Uterus (tissue), 4 donors: ENCODE measurements around the gene OTULINL. TPM values are rescaled to one million over a fixed set of nuclear protein-coding genes. Genes with fewer than 3 reads are reported as not detected.

Experiments
- DNase-seq, 2 donors: peaks; one replicate each; pipeline ENCODE4 v3.0.0-alpha.2; 2019 to 2020
- H3K27ac ChIP-seq, 2 donors: fragments of 200-600 bp; sonication (generic); 1 replicate in 1 of 2; 2 replicates in 1 of 2; pipeline ENCODE4 v1.5.1; 2016 to 2018
- H3K27me3 ChIP-seq, 2 donors: fragments of 200-600 bp; sonication (generic); one replicate each; pipeline ENCODE4 v1.5.1; 2018 to 2019; ENCODE audit warnings: control low read depth in 1 of 2
- H3K36me3 ChIP-seq, 2 donors: fragments of 200-600 bp; sonication (generic); one replicate each; pipeline ENCODE4 v1.5.1; 2019; ENCODE audit warnings: control low read depth in 1 of 2
- H3K4me1 ChIP-seq, 2 donors: fragments of 200-600 bp; sonication (generic); one replicate each; pipeline ENCODE4 v1.5.1; 2018 to 2019; ENCODE audit warnings: control low read depth in 1 of 2
- H3K4me3 ChIP-seq, 2 donors: fragments of 200-600 bp; sonication (generic); 1 replicate in 1 of 2; 2 replicates in 1 of 2; pipeline ENCODE4 v1.5.1; 2018 to 2019; ENCODE audit warnings: mild to moderate bottlenecking in 1 of 2
- H3K9me3 ChIP-seq, 2 donors: fragments of 200-600 bp; sonication (generic); one replicate each; pipeline ENCODE4 v1.5.1; 2019; ENCODE audit warnings: control low read depth in 1 of 2
- POLR2A ChIP-seq, 2 donors: fragments of 450-650 bp; IDR thresholded peaks; one replicate each; pipeline ENCODE4 v1.6.1; 2016; ENCODE audit warnings: antibody characterized with exemption in 2 of 2, mild to moderate bottlenecking in 1 of 2, moderate library complexity in 1 of 2
- intact Hi-C: fragments of 100-400 bp; cut with DNase I; formaldehyde crosslinking; loops from one replicate; pipeline ENCODE4 v1.15.1; 2023; ENCODE audit warnings: low total_unique reads
- total RNA-seq, 4 donors: library from RNA; depleted of rRNA in 3 of 4; stranded (reverse); fragments of >200 nt in 3 of 4; gene quantifications; one replicate each; pipeline versions ENCODE4 v1.1.0 to v1.2.4, GENCODE V29; 2014 to 2023
- TF ChIP-seq, protein P1 (sequence below), 4 experiments: fragments of 200-600 bp in 2 of 4; fragments of 450-650 bp in 2 of 4; sonication (generic) in 2 of 4; IDR thresholded peaks; one replicate each; pipeline ENCODE4 v1.5.1; 2016 to 2019; ENCODE audit warnings: antibody characterized with exemption in 4 of 4, mild to moderate bottlenecking in 2 of 4, moderate library complexity in 1 of 4
- donor health status: DM: yes; HTN: yes; CAD: no.

Gene OTULINL
- total RNA-seq, 4 donors from 2014 or later = 1.0 to 16.1 (median 3.8) TPM

DNA sequence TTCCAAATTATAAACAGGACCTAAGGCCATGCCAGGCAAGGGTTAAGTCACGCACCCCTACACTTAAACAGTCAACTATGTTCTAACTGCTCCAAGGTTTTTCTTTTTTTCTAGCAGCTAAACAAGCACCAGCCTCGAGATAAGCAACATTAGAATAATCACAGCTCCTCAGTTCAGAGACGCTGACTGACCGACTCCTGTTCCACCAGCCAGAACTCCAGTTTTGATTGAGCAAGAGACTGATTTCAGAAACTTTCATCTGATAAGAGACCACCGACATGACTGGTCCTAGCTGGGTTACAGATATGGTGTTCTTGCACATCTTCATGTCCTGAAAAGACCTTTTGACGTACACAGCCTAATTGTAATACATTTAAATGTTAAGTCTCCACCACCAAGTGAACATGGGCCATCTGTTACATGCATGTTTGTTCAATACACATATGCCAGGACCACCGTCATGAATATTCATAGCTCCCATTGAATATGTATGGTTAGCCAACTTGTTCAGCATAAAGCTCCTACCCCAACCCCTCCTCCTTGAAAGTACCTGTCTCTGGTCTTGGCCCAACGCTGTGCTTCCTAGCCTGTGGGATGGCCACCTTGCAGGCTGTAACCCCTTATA, 23.7 kb upstream of the OTULINL start:
- H3K27me3 ChIP-seq = no peaks in the 10 kb centered on the region
- H3K36me3 ChIP-seq = no peaks in the 10 kb centered on the region
- no peaks in the 10 kb centered on the region for H3K4me1 ChIP-seq
- TF ChIP-seq POLR2A (IDR thresholded peaks at IDR 0.05) = no peak
- TF ChIP-seq, protein P1, sequence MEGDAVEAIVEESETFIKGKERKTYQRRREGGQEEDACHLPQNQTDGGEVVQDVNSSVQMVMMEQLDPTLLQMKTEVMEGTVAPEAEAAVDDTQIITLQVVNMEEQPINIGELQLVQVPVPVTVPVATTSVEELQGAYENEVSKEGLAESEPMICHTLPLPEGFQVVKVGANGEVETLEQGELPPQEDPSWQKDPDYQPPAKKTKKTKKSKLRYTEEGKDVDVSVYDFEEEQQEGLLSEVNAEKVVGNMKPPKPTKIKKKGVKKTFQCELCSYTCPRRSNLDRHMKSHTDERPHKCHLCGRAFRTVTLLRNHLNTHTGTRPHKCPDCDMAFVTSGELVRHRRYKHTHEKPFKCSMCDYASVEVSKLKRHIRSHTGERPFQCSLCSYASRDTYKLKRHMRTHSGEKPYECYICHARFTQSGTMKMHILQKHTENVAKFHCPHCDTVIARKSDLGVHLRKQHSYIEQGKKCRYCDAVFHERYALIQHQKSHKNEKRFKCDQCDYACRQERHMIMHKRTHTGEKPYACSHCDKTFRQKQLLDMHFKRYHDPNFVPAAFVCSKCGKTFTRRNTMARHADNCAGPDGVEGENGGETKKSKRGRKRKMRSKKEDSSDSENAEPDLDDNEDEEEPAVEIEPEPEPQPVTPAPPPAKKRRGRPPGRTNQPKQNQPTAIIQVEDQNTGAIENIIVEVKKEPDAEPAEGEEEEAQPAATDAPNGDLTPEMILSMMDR (IDR thresholded peaks at IDR 0.05) = no peak
- no peak for DNase-seq
- H3K4me3 ChIP-seq = no peak overlapping the region
- no peaks in the 10 kb centered on the region for H3K9me3 ChIP-seq
- intact Hi-C loops = no loop called here
- no peak overlapping the region for H3K27ac ChIP-seq

DNA sequence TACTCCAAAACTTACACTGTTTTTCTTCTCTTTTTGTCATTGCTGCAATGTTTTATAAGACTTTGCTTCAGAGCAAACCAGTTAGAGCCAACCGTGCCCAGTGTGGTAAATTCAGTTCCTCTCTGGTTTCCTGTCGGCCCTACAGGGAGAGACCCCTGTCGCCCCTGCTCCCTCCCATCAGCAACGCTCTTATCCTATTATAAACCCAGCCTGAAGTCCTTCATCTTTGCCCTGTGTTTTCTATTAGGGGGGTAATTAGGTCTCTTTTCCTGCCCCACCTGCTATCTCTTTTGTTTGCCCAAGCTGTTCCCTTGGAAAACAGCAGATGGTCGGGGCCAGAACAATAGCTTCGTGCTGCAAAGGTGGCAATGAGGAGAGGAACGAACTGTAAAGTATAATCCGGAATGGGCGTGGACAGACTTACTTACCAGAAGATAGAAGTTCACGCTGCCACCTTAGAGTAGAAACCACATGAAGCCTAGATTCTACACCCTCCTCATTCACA, 21.4 kb upstream of the OTULINL start:
- Histone ChIP-seq H3K27ac (no peak overlapping the region), H3K4me3 (no peak overlapping the region), H3K36me3 (no peaks in the 10 kb centered on the region), H3K27me3 (no peaks in the 10 kb centered on the region), H3K4me1 (no peaks in the 10 kb centered on the region), H3K9me3 (no peaks in the 10 kb centered on the region)
- no peak for TF ChIP-seq POLR2A (IDR thresholded peaks at IDR 0.05)
- TF ChIP-seq, protein P1 (IDR thresholded peaks at IDR 0.05) = no peak
- no peak for DNase-seq
- intact Hi-C loops = no loop called here

DNA sequence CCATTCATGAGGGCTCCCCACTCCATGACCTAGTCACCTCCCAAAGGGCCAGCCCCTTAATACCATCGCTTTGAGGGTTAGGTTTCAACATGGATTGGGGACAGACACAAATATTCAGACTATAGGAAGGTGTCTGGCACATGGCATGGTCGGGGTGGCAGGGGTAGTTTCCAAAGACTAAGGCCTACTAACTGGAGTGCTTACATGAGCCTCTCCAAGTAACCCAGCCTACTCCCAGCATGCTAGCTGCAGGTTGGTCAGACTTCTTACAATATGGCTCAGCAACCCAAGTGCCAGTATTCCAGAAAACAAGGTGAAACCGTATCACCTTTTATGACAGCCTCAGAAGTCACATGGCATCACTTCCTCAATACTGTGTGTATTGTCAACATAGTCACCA, 19.9 kb upstream of the OTULINL start:
- no peaks in the 10 kb centered on the region for H3K27me3 ChIP-seq
- DNase-seq = no peak
- H3K36me3 ChIP-seq = no peaks in the 10 kb centered on the region
- H3K4me1 ChIP-seq = no peaks in the 10 kb centered on the region
- intact Hi-C loops = no loop called here
- no peak overlapping the region for H3K27ac ChIP-seq
- no peak for TF ChIP-seq POLR2A (IDR thresholded peaks at IDR 0.05)
- TF ChIP-seq, protein P1 (IDR thresholded peaks at IDR 0.05) = no peak
- no peaks in the 10 kb centered on the region for H3K9me3 ChIP-seq
- no peak overlapping the region for H3K4me3 ChIP-seq

DNA sequence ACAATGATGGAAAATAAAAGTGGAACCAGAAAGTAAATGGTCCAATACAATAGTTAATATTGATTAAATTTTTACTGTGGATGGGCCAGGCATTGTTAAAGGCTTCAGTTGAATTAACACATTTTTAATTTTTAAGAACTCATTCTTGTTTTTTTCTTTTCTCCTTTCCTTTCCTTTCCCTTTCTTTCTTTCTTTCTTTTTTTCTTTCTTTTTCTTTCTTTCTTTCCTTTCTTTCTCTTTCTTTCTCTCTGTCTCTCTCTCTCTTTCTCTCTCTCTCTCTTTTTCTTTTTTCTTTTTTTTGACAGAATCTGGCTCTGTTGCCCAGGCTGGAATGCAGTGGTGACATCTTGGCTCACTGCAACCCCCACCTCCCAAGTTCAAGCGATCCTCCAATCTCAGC, 13.3 kb upstream of the OTULINL start:
- intact Hi-C loops = no loop called here
- TF ChIP-seq, protein P1 (IDR thresholded peaks at IDR 0.05) = no peak
- no peak for TF ChIP-seq POLR2A (IDR thresholded peaks at IDR 0.05)
- Histone ChIP-seq H3K27me3 (no peaks in the 10 kb centered on the region), H3K4me3 (no peak overlapping the region), H3K27ac (no peak overlapping the region), H3K36me3 (no peaks in the 10 kb centered on the region), H3K9me3 (no peaks in the 10 kb centered on the region), H3K4me1 (no peaks in the 10 kb centered on the region)
- no peak for DNase-seq

DNA sequence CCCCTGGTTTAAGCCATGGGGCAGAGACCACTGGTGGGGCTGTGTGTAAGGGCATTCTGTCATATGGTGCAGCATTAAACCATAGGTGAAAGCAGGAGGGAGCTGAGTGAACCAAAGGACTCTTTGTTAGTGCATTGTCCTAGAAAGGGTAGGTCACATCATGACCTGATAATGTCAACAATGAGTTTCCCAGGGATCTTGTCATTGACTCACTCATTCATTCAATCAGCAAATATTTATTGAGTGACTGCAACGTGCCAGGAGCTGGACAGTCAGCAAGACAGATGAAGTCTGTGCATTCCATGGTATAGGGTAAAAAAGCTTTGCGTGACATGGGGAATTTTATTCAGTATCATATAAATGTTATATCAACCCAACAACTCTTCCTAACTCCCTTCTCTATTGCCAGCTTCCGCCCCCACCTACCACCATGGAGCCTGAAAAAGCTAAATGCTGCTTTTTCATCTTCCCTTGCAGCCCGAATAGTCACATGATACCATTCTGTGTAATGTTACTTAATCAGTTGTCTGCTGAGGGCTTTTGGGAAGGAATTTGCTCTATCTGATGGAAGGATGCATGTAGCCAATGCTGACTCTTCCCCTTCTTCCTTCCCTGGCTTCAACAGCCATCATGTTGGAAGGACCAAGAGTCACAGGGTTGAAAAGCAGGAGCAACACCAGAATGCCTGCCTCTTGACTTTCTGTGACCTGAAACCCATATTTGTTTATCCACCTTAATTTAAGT, 11.5 kb upstream of the OTULINL start:
- Histone ChIP-seq H3K36me3 (no peaks in the 10 kb centered on the region), H3K9me3 (no peaks in the 10 kb centered on the region), H3K27ac (no peak overlapping the region), H3K4me3 (no peak overlapping the region), H3K4me1 (no peaks in the 10 kb centered on the region), H3K27me3 (no peaks in the 10 kb centered on the region)
- TF ChIP-seq POLR2A (IDR thresholded peaks at IDR 0.05) = no peak
- TF ChIP-seq, protein P1 (IDR thresholded peaks at IDR 0.05) = no peak
- DNase-seq = no peak
- intact Hi-C loops = no loop called here
